ENCODE measurements around the gene ACTC1.

The ACTC1 gene

GRCh38 chr15:34760909-34761308, 34.4 kb downstream of the ACTC1 start:
- DNase-seq (ENCODE audit: low read depth) = no peak
- TF ChIP-seq CTCF (IDR thresholded peaks at IDR 0.05; ENCODE audit: low read depth, low read length, missing control alignments) = no peak
- in situ Hi-C loops (cut with HindIII; ENCODE audit: low sequenced_read_pairs) = no loop called here
- H3K4me3 ChIP-seq (ENCODE audit: low read depth, low read length) = no peak overlapping the region

GRCh38 chr15:34759992-34760391, 35.4 kb downstream of the ACTC1 start:
- in situ Hi-C loops (cut with HindIII; ENCODE audit: low sequenced_read_pairs) = no loop called here
- no peak for DNase-seq (ENCODE audit: low read depth)
- H3K4me3 ChIP-seq (ENCODE audit: low read depth, low read length) = no peak overlapping the region
- no peak for TF ChIP-seq CTCF (IDR thresholded peaks at IDR 0.05; ENCODE audit: low read depth, low read length, missing control alignments)

- no peak overlapping the region for H3K4me3 ChIP-seq (ENCODE audit: low read depth, low read length)
- in situ Hi-C loops (cut with HindIII; ENCODE audit: low sequenced_read_pairs) = no loop called here
- TF ChIP-seq CTCF (IDR thresholded peaks at IDR 0.05; ENCODE audit: low read depth, low read length, missing control alignments) = no peak
These were observed 36.0 kb downstream of the ACTC1 start for GRCh38 chr15:34759347-34759746.

GRCh38 chr15:34757262-34757661, 38.1 kb downstream of the ACTC1 start:
- in situ Hi-C loops (cut with HindIII; ENCODE audit: low sequenced_read_pairs) = no loop called here
- no peak for DNase-seq (ENCODE audit: low read depth)
- no peak for TF ChIP-seq CTCF (IDR thresholded peaks at IDR 0.05; ENCODE audit: low read depth, low read length, missing control alignments)
- H3K4me3 ChIP-seq (ENCODE audit: low read depth, low read length) = no peak overlapping the region

More at GRCh38 chr15:34759347-34759746, 36.0 kb downstream of the ACTC1 start:
- no peak for DNase-seq (ENCODE audit: low read depth)

- in situ Hi-C loops (cut with HindIII; ENCODE audit: low sequenced_read_pairs) = no loop called here
- no peak for TF ChIP-seq CTCF (IDR thresholded peaks at IDR 0.05; ENCODE audit: low read depth, low read length, missing control alignments)
- no peak for DNase-seq (ENCODE audit: low read depth)
- H3K4me3 ChIP-seq (ENCODE audit: low read depth, low read length) = no peak overlapping the region
These were observed 40.0 kb downstream of the ACTC1 start for GRCh38 chr15:34755419-34755773.

GRCh38 chr15:34754674-34755418, 40.5 kb downstream of the ACTC1 start, which contains the start of gene GJD2:
Gene GJD2 (minus strand): TSS chr15:34754998. CDS start chr15:34754488, 510 bp downstream.
- no peak for DNase-seq (ENCODE audit: low read depth)
- no peak for TF ChIP-seq CTCF (IDR thresholded peaks at IDR 0.05; ENCODE audit: low read depth, low read length, missing control alignments)
- no peak within 1 kb of the TSS for H3K4me3 ChIP-seq (ENCODE audit: low read depth, low read length)
- in situ Hi-C loops (cut with HindIII; ENCODE audit: low sequenced_read_pairs) = no loop called here
